GM06990 (cell line): Measurements from ENCODE around the gene S100A11.

Experiments
- DNase-seq: peaks from one replicate; pipeline ENCODE4 v3.0.0-alpha.2; 2011; ENCODE audit not compliant: insufficient read length; ENCODE audit errors: extremely low read depth
- H3K27me3 ChIP-seq: replicated peaks from 2 replicates; pipeline ENCODE4 v1.6.0; 2011; ENCODE audit warnings: low read length; ENCODE audit not compliant: control insufficient read depth, insufficient read depth
- H3K36me3 ChIP-seq: 2 replicates; pipeline ENCODE4 v1.5.1; 2011; ENCODE audit warnings: low read length; ENCODE audit not compliant: control insufficient read depth, insufficient read depth
- H3K4me3 ChIP-seq: replicated peaks from 2 replicates; pipeline ENCODE4 v1.5.1; 2011; ENCODE audit warnings: low read depth, mild to moderate bottlenecking, control low read depth, low read length
- CTCF ChIP-seq: IDR thresholded peaks from 2 replicates; pipeline ENCODE4 v1.5.1; 2011; ENCODE audit warnings: low read length, control low read depth, mild to moderate bottlenecking, inconsistent platforms; ENCODE audit not compliant: insufficient read depth, poor library complexity, severe bottlenecking

The S100A11 gene

GRCh38 chr1:152071123-152071522 lies 34.3 kb upstream of the S100A11 start:
- no peaks in the 10 kb centered on the region; the same call in 1 of the 2 replicates for H3K27me3 ChIP-seq
- H3K4me3 ChIP-seq: no peak overlapping the region
- TF ChIP-seq CTCF: no peak
- DNase-seq: no peak
- H3K36me3 ChIP-seq: no peaks in the 10 kb centered on the region

- no peaks in the 10 kb centered on the region; the same call in 1 of the 2 replicates for H3K27me3 ChIP-seq
- no peak for DNase-seq
- H3K36me3 ChIP-seq: no peaks in the 10 kb centered on the region
- TF ChIP-seq CTCF: no peak
- H3K4me3 ChIP-seq: no peak overlapping the region
Measured at GRCh38 chr1:152067929-152068328, 31.1 kb upstream of the S100A11 start.

GRCh38 chr1:152067150-152067549 lies 30.3 kb upstream of the S100A11 start:
- Histone ChIP-seq H3K36me3 (no peaks in the 10 kb centered on the region), H3K27me3 (no peaks in the 10 kb centered on the region; the same call in 1 of the 2 replicates), H3K4me3 (no peak overlapping the region)
- no peak for TF ChIP-seq CTCF
- DNase-seq: no peak

- H3K27me3 ChIP-seq: no peaks in the 10 kb centered on the region; the same call in 1 of the 2 replicates
- H3K4me3 ChIP-seq: no peak overlapping the region
- TF ChIP-seq CTCF: no peak
- no peaks in the 10 kb centered on the region for H3K36me3 ChIP-seq
- no peak for DNase-seq
Measured at GRCh38 chr1:152061952-152062351, 25.1 kb upstream of the S100A11 start.

GRCh38 chr1:152053375-152053774 lies 16.6 kb upstream of the S100A11 start:
- peaks cover 3% of the 10 kb centered on the region; the same call in 1 of the 2 replicates for H3K27me3 ChIP-seq
- H3K4me3 ChIP-seq: no peak overlapping the region
- no peak for TF ChIP-seq CTCF
- no peaks in the 10 kb centered on the region for H3K36me3 ChIP-seq
- DNase-seq: no peak

- Histone ChIP-seq H3K36me3 (no peaks in the 10 kb centered on the region), H3K4me3 (no peak overlapping the region), H3K27me3 (0 out of 2 replicates have a peak, but pooled peaks cover 3% of the 10 kb centered on the region)
- peak; percentile 81 for TF ChIP-seq CTCF
- no peak for DNase-seq
Measured at GRCh38 chr1:152052606-152053005, 15.8 kb upstream of the S100A11 start.
